Ovary (tissue), 9 donors: ENCODE results near the gene CAMK1. TPM values are rescaled to one million over a fixed set of nuclear protein-coding genes. Genes with fewer than 3 reads are reported as not detected.

ENCODE experiments used
- DNase-seq, 5 donors: peaks; one replicate each; pipeline ENCODE4 v3.0.0-alpha.2; 2019 to 2020
- H3K27ac ChIP-seq, 2 donors: fragments of 200-600 bp; one replicate each; pipeline versions ENCODE4 v1.5.1 to v1.8.0; 2019 to 2022
- H3K27me3 ChIP-seq: fragments of 200-600 bp; one replicate; pipeline ENCODE4 v1.8.0; 2022
- H3K36me3 ChIP-seq: fragments of 200-600 bp; sonication (generic); one replicate; pipeline ENCODE4 v1.5.1; 2019
- H3K4me1 ChIP-seq: one replicate; pipeline ENCODE4 v1.8.1; 2013; ENCODE audit warnings: mild to moderate bottlenecking, moderate library complexity; ENCODE audit not compliant: insufficient read depth
- H3K4me3 ChIP-seq: fragments of 200-600 bp; sonication (generic); one replicate; pipeline ENCODE4 v1.5.1; 2017
- H3K9me3 ChIP-seq, 2 donors: fragments of 200-600 bp in 1 of 2; sonication (generic) in 1 of 2; one replicate each; pipeline versions ENCODE4 v1.5.1 to v1.8.1; 2013 to 2019; ENCODE audit warnings: mild to moderate bottlenecking in 1 of 2, moderate library complexity in 1 of 2
- CTCF ChIP-seq, 3 donors: fragments of 450-650 bp in 2 of 3; fragments of 200-600 bp in 1 of 3; IDR thresholded peaks; one replicate each; pipeline versions ENCODE4 v1.5.1 to v1.8.0; 2016 to 2022; ENCODE audit warnings: antibody characterized with exemption in 3 of 3, mild to moderate bottlenecking in 1 of 3
- EP300 ChIP-seq: sonication (generic); formaldehyde crosslinking; IDR thresholded peaks from one replicate; pipeline ENCODE4 v1.6.1; 2017; ENCODE audit warnings: antibody characterized with exemption
- POLR2A ChIP-seq: fragments of 450-650 bp; IDR thresholded peaks from one replicate; pipeline ENCODE4 v1.6.1; 2017; ENCODE audit warnings: antibody characterized with exemption, mild to moderate bottlenecking, moderate library complexity
- WGBS, 3 donors: extraction: QIAGEN DNeasy Blood & Tissue Kit in 1 of 3; methylation state at CpG; one replicate each; pipeline versions ENCODE4 v1.1.5 to v1.1.7; 2013 to 2017; 5-methylcytosine and 5-hydroxymethylcytosine counted together
- intact Hi-C, 4 donors: fragments of 100-400 bp; cut with DNase I; formaldehyde crosslinking; loops; one replicate each; pipeline versions ENCODE4 v1.11.0 to v1.15.1; 2022 to 2023
- polyA plus RNA-seq, 2 donors: library from polyadenylated mRNA; stranded (reverse); fragments of 200-250 nt in 1 of 2; fragments of 350-450 nt in 1 of 2; fragmentation: Illumina TruSeq in 1 of 2; extraction: RNeasy Lipid Tissue Mini Kit (QIAGEN cat#74804) in 1 of 2; gene quantifications; one replicate each; pipeline ENCODE4 v1.2.3, GENCODE V29; 2013 to 2014
- total RNA-seq, 7 donors: library from RNA; depleted of rRNA in 2 of 7; stranded (reverse); fragments of >200 nt in 2 of 7; fragmentation: NEBNext Ultra II Directional in 3 of 7; extraction: Animal tissue kit (Norgen Biotek cat#: 25700) in 3 of 7; gene quantifications; one replicate each; pipeline versions ENCODE4 v1.1.0 to v1.2.4, GENCODE V29; 2016 to 2023
- donor health status: DM: no; HTN: no; CAD: no; lungs with moderate emphysema.
- donor health status: DM: no; HTN: no; CAD: no.
- donor health status: Bipolar disorder and iron deficiency.
- donor health status: DM: yes; HTN: yes; CAD: no.
- donor health status: DM: no; HTN: no; CAD: no.
- donor health status: DM: yes; HTN: yes; CAD: no.

Gene CAMK1
- total and polyA plus RNA-seq, 9 donors = 34.8 to 67.3 (median 46.6) TPM

GRCh38 chr3:9786209-9786739 lies 16.5 kb upstream of the CAMK1 start:
- H3K36me3 ChIP-seq = no peaks in the 10 kb centered on the region
- TF ChIP-seq POLR2A (no peak), EP300 (no peak), CTCF (IDR thresholded peaks at IDR 0.05) (no peak)
- no peak overlapping the region for H3K27ac ChIP-seq

GRCh38 chr3:9785602-9786001 lies 15.9 kb upstream of the CAMK1 start:
- WGBS, 3 donors = 75 to 82% (median 81%) methylated on average over 7 of the region's 7 CpGs
- intact Hi-C loops = no loop called here

More at GRCh38 chr3:9786209-9786739, 16.5 kb upstream of the CAMK1 start:
- 83 to 91% (median 90%) methylated on average over 7 of the region's 7 CpGs for WGBS, 3 donors
- Histone ChIP-seq H3K4me3 (no peak overlapping the region), H3K27me3 (no peaks in the 10 kb centered on the region), H3K9me3 (no peaks in the 10 kb centered on the region), H3K4me1 (no peaks in the 10 kb centered on the region)
- no peak for DNase-seq
- intact Hi-C loops = no loop called here

GRCh38 chr3:9784965-9785364 lies 15.2 kb upstream of the CAMK1 start:
- H3K27me3 ChIP-seq = no peaks in the 10 kb centered on the region
- intact Hi-C loops = no loop called here
- no peaks in the 10 kb centered on the region for H3K36me3 ChIP-seq
- DNase-seq = no peak
- 90 to 97% (median 90%) methylated on average over 4 of the region's 4 CpGs for WGBS, 3 donors
- no peaks in the 10 kb centered on the region for H3K9me3 ChIP-seq
- no peak overlapping the region for H3K4me3 ChIP-seq
- no peak overlapping the region for H3K27ac ChIP-seq
- no peaks in the 10 kb centered on the region for H3K4me1 ChIP-seq
- TF ChIP-seq POLR2A (no peak), CTCF (IDR thresholded peaks at IDR 0.05) (no peak)

More at GRCh38 chr3:9785602-9786001, 15.9 kb upstream of the CAMK1 start:
- Histone ChIP-seq H3K9me3 (no peaks in the 10 kb centered on the region), H3K27me3 (no peaks in the 10 kb centered on the region), H3K36me3 (no peaks in the 10 kb centered on the region), H3K27ac (no peak overlapping the region), H3K4me1 (no peaks in the 10 kb centered on the region), H3K4me3 (no peak overlapping the region)
- no peak for DNase-seq
- TF ChIP-seq CTCF (IDR thresholded peaks at IDR 0.05) = no peak
- TF ChIP-seq POLR2A = no peak
- no peak for TF ChIP-seq EP300

GRCh38 chr3:9783954-9784353 lies 14.2 kb upstream of the CAMK1 start:
- intact Hi-C loops = no loop called here
- Histone ChIP-seq H3K4me3 (no peak overlapping the region), H3K9me3 (no peaks in the 10 kb centered on the region), H3K27me3 (no peaks in the 10 kb centered on the region), H3K27ac (no peak overlapping the region), H3K36me3 (no peaks in the 10 kb centered on the region), H3K4me1 (no peaks in the 10 kb centered on the region)
- no peak for DNase-seq
- WGBS, 3 donors = 88 to 94% (median 94%) methylated on average over 14 of the region's 14 CpGs
- TF ChIP-seq CTCF (IDR thresholded peaks at IDR 0.05) = no peak
- TF ChIP-seq EP300 = no peak
- no peak for TF ChIP-seq POLR2A
